Measurements from ENCODE around the gene TRIM42.

The TRIM42 gene

GRCh38 chr3:140677764-140678163 lies at the start of gene TRIM42:
Gene TRIM42, plus strand, starts transcription at chr3:140678064. Its CDS starts 166 bp downstream, at chr3:140678230.
- no peak for DNase-seq

- DNase-seq: no peak
Measured at GRCh38 chr3:140628606-140629005, 49.3 kb upstream of the TRIM42 start.

- peak; percentile 81 for DNase-seq
Measured at GRCh38 chr3:140629357-140630137, 48.3 kb upstream of the TRIM42 start.

- no peak for DNase-seq
Measured at GRCh38 chr3:140630366-140630765, 47.5 kb upstream of the TRIM42 start.

- DNase-seq: no peak
Measured at GRCh38 chr3:140630866-140631265, 47.0 kb upstream of the TRIM42 start.

- no peak for DNase-seq
Measured at GRCh38 chr3:140635276-140635675, 42.6 kb upstream of the TRIM42 start.

- no peak for DNase-seq
Measured at GRCh38 chr3:140636406-140637138, 41.3 kb upstream of the TRIM42 start.

GRCh38 chr3:140651287-140651686 lies 26.6 kb upstream of the TRIM42 start:
- DNase-seq: no peak

GRCh38 chr3:140655678-140656077 lies 22.2 kb upstream of the TRIM42 start:
- DNase-seq: no peak

GRCh38 chr3:140664111-140664510 lies 13.8 kb upstream of the TRIM42 start:
- no peak for DNase-seq

GRCh38 chr3:140682586-140682985 lies 4.7 kb downstream of the TRIM42 start:
- DNase-seq: no peak

GRCh38 chr3:140686128-140686527 lies 8.3 kb downstream of the TRIM42 start:
- DNase-seq: no peak

- no peak for DNase-seq
Measured at GRCh38 chr3:140686948-140687347, 9.1 kb downstream of the TRIM42 start.

GRCh38 chr3:140695361-140696061 lies 17.6 kb downstream of the TRIM42 start:
- DNase-seq: no peak

- DNase-seq: no peak
Measured at GRCh38 chr3:140699516-140700231, 21.8 kb downstream of the TRIM42 start.

- DNase-seq: no peak
Measured at GRCh38 chr3:140702281-140702680, 24.4 kb downstream of the TRIM42 start.

- DNase-seq: no peak
Measured at GRCh38 chr3:140703496-140703895, 25.6 kb downstream of the TRIM42 start.

GRCh38 chr3:140704733-140705132 lies 26.9 kb downstream of the TRIM42 start:
- DNase-seq: no peak

- DNase-seq: no peak
Measured at GRCh38 chr3:140705954-140706353, 28.1 kb downstream of the TRIM42 start.

- no peak for DNase-seq
Measured at GRCh38 chr3:140706360-140706759, 28.5 kb downstream of the TRIM42 start.

GRCh38 chr3:140708815-140709214 lies 31.0 kb downstream of the TRIM42 start:
- DNase-seq: no peak

- no peak for DNase-seq
Measured at GRCh38 chr3:140709751-140710150, 31.9 kb downstream of the TRIM42 start.

Measured in fibroblast of skin of right quadriceps (primary cell).